Mononuclear cell (primary cell): ENCODE measurements around the gene COL9A3. TPM values are rescaled to one million over a fixed set of nuclear protein-coding genes. Genes with fewer than 3 reads are reported as not detected.
"Not testable (repeated sequence)": the region's sequence is repeated elsewhere in the genome, so short reads cannot be mapped to it uniquely, and the experiment has no call there.

ENCODE experiments used
- H3K27me3 ChIP-seq: 2 replicates; pipeline ENCODE4 v1.6.0; 2011; ENCODE audit warnings: low read length, control low read depth; ENCODE audit not compliant: insufficient read depth
- H3K4me1 ChIP-seq: 2 replicates; pipeline ENCODE4 v1.5.1; 2011; ENCODE audit warnings: mild to moderate bottlenecking, low read length, control low read depth; ENCODE audit not compliant: insufficient read depth
- H3K4me3 ChIP-seq: 2 replicates; pipeline ENCODE4 v1.5.1; 2011; ENCODE audit warnings: mild to moderate bottlenecking, low read length, moderate library complexity
- H3K9me3 ChIP-seq: 2 replicates; pipeline ENCODE4 v1.5.1; 2011; ENCODE audit warnings: low read depth, mild to moderate bottlenecking, control low read depth, low read length
- total RNA-seq: library from RNA; depleted of rRNA; stranded (reverse); fragments of >200 nt; gene quantifications from one replicate; pipeline ENCODE4 v1.2.3, GENCODE V29; 2012

Gene COL9A3
- total RNA-seq, 1 donor: not detected

- no peak overlapping the region for H3K4me3 ChIP-seq
- peaks cover 9% of the 10 kb centered on the region for H3K4me1 ChIP-seq
- no peaks in the 10 kb centered on the region for H3K27me3 ChIP-seq
- no peaks in the 10 kb centered on the region for H3K9me3 ChIP-seq
Measured at GRCh38 chr20:62839261-62839660, 22.4 kb downstream of the COL9A3 start.

- Histone ChIP-seq H3K4me3 (no peak overlapping the region), H3K4me1 (peaks cover 9% of the 10 kb centered on the region), H3K27me3 (no peaks in the 10 kb centered on the region), H3K9me3 (no peaks in the 10 kb centered on the region)
Measured at GRCh38 chr20:62839816-62840215, 23.0 kb downstream of the COL9A3 start.

GRCh38 chr20:62840244-62841197, 23.7 kb downstream of the COL9A3 start:
- no peak overlapping the region for H3K4me3 ChIP-seq

GRCh38 chr20:62841705-62842212, 24.9 kb downstream of the COL9A3 start:
- Histone ChIP-seq H3K4me3 (no peak overlapping the region), H3K27me3 (no peaks in the 10 kb centered on the region), H3K4me1 (peaks cover 9% of the 10 kb centered on the region), H3K9me3 (no peaks in the 10 kb centered on the region)

More at GRCh38 chr20:62840244-62841197, 23.7 kb downstream of the COL9A3 start:
- H3K9me3 ChIP-seq: no peaks in the 10 kb centered on the region
- peaks cover 9% of the 10 kb centered on the region for H3K4me1 ChIP-seq
- H3K27me3 ChIP-seq: no peaks in the 10 kb centered on the region

GRCh38 chr20:62843656-62844055, 26.8 kb downstream of the COL9A3 start:
- H3K9me3 ChIP-seq: no peaks in the 10 kb centered on the region
- H3K27me3 ChIP-seq: no peaks in the 10 kb centered on the region
- no peaks in the 10 kb centered on the region for H3K4me1 ChIP-seq
- no peak overlapping the region for H3K4me3 ChIP-seq

GRCh38 chr20:62844182-62844581, 27.3 kb downstream of the COL9A3 start:
- Histone ChIP-seq H3K4me3 (no peak overlapping the region), H3K27me3 (no peaks in the 10 kb centered on the region), H3K4me1 (no peaks in the 10 kb centered on the region), H3K9me3 (no peaks in the 10 kb centered on the region)

GRCh38 chr20:62845416-62846160, 28.7 kb downstream of the COL9A3 start:
- Histone ChIP-seq H3K9me3 (no peaks in the 10 kb centered on the region), H3K4me3 (no peak overlapping the region), H3K27me3 (no peaks in the 10 kb centered on the region), H3K4me1 (no peaks in the 10 kb centered on the region)

GRCh38 chr20:62846166-62846890, 29.5 kb downstream of the COL9A3 start:
- no peak overlapping the region for H3K4me3 ChIP-seq
- H3K9me3 ChIP-seq: no peaks in the 10 kb centered on the region
- H3K27me3 ChIP-seq: no peaks in the 10 kb centered on the region
- H3K4me1 ChIP-seq: no peaks in the 10 kb centered on the region

GRCh38 chr20:62848917-62849316, 32.1 kb downstream of the COL9A3 start:
- not testable (repeated sequence) for H3K27me3 ChIP-seq, H3K9me3 ChIP-seq, H3K4me3 ChIP-seq, H3K4me1 ChIP-seq

- H3K4me1 ChIP-seq: no peaks in the 10 kb centered on the region
- H3K27me3 ChIP-seq: no peaks in the 10 kb centered on the region
- no peaks in the 10 kb centered on the region for H3K9me3 ChIP-seq
- H3K4me3 ChIP-seq: no peak overlapping the region
Measured at GRCh38 chr20:62849431-62849830, 32.6 kb downstream of the COL9A3 start.

GRCh38 chr20:62850333-62850974, 33.6 kb downstream of the COL9A3 start:
- Histone ChIP-seq H3K27me3 (no peaks in the 10 kb centered on the region), H3K4me3 (no peak overlapping the region), H3K9me3 (no peaks in the 10 kb centered on the region), H3K4me1 (no peaks in the 10 kb centered on the region)

GRCh38 chr20:62852196-62852595, 35.3 kb downstream of the COL9A3 start:
- no peaks in the 10 kb centered on the region for H3K9me3 ChIP-seq
- H3K27me3 ChIP-seq: no peaks in the 10 kb centered on the region
- H3K4me1 ChIP-seq: no peaks in the 10 kb centered on the region
- H3K4me3 ChIP-seq: no peak overlapping the region

- Histone ChIP-seq H3K9me3 (no peaks in the 10 kb centered on the region), H3K27me3 (no peaks in the 10 kb centered on the region), H3K4me3 (no peak overlapping the region), H3K4me1 (no peaks in the 10 kb centered on the region)
Measured at GRCh38 chr20:62852841-62853240, 36.0 kb downstream of the COL9A3 start.

GRCh38 chr20:62853304-62853703, 36.5 kb downstream of the COL9A3 start:
- H3K27me3 ChIP-seq, H3K9me3 ChIP-seq, H3K4me1 ChIP-seq, H3K4me3 ChIP-seq: not testable (repeated sequence)
